Neural crest cell (in vitro differentiated cells): ENCODE data around the gene RNF144B. TPM values are rescaled to one million over a fixed set of nuclear protein-coding genes. Genes with fewer than 3 reads are reported as not detected.
A peak's percentile ranks its signal among the peaks of the same experiment; 100 is the strongest.

Experiments
- DNase-seq: peaks from one replicate; pipeline ENCODE4 v3.0.0; 2021; ENCODE audit warnings: low read depth, mixed read lengths, low spot score
- H3K27ac Mint-ChIP-seq: one replicate; pipeline ENCODE4 v1.8.0; 2021; ENCODE audit warnings: mild to moderate bottlenecking, mixed read lengths; ENCODE audit not compliant: unreplicated experiment
- H3K27me3 Mint-ChIP-seq: 2 replicates; pipeline ENCODE4 v1.8.0; 2021; ENCODE audit warnings: low read depth, mild to moderate bottlenecking, mixed read lengths
- H3K36me3 Mint-ChIP-seq: 2 replicates; pipeline ENCODE4 v1.8.0; 2021; ENCODE audit warnings: low read depth, mild to moderate bottlenecking, mixed read lengths
- H3K4me1 Mint-ChIP-seq: 2 replicates; pipeline ENCODE4 v1.8.0; 2021; ENCODE audit warnings: mixed read lengths
- H3K4me3 Mint-ChIP-seq: one replicate; pipeline ENCODE4 v1.8.0; 2021; ENCODE audit warnings: mild to moderate bottlenecking, mixed read lengths
- H3K9me3 Mint-ChIP-seq: 2 replicates; pipeline ENCODE4 v1.8.0; 2021; ENCODE audit warnings: mixed read lengths
- total RNA-seq: library from RNA; stranded (reverse); gene quantifications from 2 replicates; pipeline ENCODE4 v1.2.1, GENCODE V29; 2021
- TF ChIP-seq, protein P1 (sequence below): fragments of 200-600 bp; sonication (generic); conservative IDR thresholded peaks from 2 replicates; pipeline ENCODE4 v1.5.0; 2021; ENCODE audit warnings: antibody characterized with exemption, mild to moderate bottlenecking

Gene RNF144B
- total RNA-seq, 1 donor from 2014 or later: 0.23 TPM

DNA sequence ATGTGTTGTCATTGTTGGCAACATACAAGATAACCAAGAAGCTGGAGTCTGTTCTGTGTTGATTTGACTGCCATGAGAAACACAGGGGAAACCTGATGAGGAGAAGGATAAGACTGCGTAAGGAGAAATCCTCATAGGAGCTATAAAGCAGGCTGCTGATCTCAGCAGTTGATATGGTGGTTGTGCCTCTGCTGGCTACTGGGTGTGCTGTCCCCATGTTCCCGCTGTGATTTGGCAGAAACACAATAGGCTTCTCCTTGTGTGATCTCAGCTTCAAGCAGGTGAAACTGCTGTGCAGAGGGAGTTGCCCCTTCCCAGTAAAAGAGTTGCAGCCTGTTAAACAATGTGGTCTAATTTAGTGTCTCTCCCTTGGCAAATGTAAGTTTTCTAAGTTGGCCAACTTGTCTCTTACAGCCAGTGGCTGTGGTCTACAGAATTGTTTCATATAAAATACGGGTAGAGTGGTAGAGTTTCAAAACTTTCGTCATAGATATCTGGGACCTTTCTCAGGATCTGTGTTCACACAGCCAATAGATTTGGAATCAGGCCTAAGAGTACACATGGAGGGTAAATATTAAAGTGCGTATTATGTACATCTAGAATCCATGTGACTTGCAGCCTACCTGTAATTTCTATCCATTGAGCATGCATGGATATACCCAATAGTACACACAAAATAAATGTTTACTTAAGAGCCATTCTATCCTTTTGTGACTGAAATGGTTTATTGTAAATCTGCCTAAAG lies 78.4 kb downstream of the RNF144B start:
- DNase-seq: no peak
- Mint-ChIP-seq H3K36me3 (peaks cover 3% of the 10 kb centered on the region), H3K9me3 (peaks cover 4% of the 10 kb centered on the region), H3K4me3 (no peak overlapping the region), H3K4me1 (peaks cover 10% of the 10 kb centered on the region), H3K27me3 (no peaks in the 10 kb centered on the region), H3K27ac (no peak overlapping the region)
- TF ChIP-seq, protein P1, sequence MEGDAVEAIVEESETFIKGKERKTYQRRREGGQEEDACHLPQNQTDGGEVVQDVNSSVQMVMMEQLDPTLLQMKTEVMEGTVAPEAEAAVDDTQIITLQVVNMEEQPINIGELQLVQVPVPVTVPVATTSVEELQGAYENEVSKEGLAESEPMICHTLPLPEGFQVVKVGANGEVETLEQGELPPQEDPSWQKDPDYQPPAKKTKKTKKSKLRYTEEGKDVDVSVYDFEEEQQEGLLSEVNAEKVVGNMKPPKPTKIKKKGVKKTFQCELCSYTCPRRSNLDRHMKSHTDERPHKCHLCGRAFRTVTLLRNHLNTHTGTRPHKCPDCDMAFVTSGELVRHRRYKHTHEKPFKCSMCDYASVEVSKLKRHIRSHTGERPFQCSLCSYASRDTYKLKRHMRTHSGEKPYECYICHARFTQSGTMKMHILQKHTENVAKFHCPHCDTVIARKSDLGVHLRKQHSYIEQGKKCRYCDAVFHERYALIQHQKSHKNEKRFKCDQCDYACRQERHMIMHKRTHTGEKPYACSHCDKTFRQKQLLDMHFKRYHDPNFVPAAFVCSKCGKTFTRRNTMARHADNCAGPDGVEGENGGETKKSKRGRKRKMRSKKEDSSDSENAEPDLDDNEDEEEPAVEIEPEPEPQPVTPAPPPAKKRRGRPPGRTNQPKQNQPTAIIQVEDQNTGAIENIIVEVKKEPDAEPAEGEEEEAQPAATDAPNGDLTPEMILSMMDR: no peak

DNA sequence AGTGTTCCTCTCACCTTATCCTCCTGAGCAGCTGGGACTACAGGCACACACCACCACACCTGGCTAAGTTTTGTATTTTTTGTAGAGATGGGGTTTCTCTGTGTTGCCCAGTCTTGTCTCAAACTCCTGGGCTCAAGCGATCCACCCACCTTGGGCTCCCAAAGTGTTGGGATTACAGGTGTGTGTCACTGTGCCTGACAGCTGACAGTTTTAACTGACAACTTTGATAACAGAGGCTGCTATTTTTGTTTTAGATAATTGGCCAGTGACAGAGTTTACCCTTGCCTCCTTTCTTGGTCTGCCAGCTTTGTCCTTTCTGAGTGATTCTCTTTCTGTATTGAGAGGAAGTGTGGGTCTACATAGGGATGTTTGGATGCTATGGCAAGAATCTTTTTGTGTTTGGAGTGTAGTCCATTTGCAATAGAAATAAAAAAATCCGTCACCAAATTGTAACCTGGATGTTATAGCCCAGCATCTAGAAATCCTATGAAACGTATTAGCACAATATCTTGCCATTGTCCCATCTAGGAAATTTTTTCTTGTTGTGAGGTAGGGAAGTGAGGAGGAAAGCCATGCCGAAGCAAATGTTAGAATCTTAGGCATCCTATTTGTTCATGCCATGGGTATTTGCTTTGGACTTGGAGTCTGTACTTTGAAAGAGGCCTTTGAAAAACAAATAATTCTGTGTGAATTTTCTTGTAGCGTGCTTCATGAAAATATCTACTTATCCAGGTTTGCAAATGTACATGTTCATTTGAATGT lies 80.8 kb downstream of the RNF144B start:
- no peak overlapping the region for H3K4me3 Mint-ChIP-seq
- peaks cover 10% of the 10 kb centered on the region for H3K4me1 Mint-ChIP-seq
- H3K36me3 Mint-ChIP-seq: no peaks in the 10 kb centered on the region
- no peaks in the 10 kb centered on the region for H3K27me3 Mint-ChIP-seq
- peak overlapping the region; percentile 5 for H3K27ac Mint-ChIP-seq
- H3K9me3 Mint-ChIP-seq: no peaks in the 10 kb centered on the region
- TF ChIP-seq, protein P1: no peak
- no peak for DNase-seq

DNA sequence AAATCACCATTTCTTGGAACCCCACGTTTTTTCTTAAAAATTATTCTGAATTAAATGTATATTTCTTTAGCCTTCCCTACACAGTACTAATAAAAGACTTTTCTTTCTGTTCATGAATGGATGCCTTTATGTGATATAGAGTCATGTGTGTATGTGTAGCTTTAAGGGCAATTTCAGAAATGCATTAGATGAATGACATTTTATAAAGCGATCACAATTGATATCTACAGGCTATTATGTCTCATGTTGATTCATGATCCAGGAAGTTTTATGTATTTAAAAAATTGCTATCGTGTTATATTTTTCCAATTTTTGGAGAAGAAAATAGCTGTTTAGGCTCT lies 81.3 kb downstream of the RNF144B start:
- Mint-ChIP-seq H3K27me3 (no peaks in the 10 kb centered on the region), H3K4me1 (peaks cover 10% of the 10 kb centered on the region), H3K9me3 (no peaks in the 10 kb centered on the region), H3K27ac (peak overlapping the region; percentile 5), H3K4me3 (no peak overlapping the region), H3K36me3 (no peaks in the 10 kb centered on the region)
- no peak for DNase-seq
- TF ChIP-seq, protein P1: no peak

DNA sequence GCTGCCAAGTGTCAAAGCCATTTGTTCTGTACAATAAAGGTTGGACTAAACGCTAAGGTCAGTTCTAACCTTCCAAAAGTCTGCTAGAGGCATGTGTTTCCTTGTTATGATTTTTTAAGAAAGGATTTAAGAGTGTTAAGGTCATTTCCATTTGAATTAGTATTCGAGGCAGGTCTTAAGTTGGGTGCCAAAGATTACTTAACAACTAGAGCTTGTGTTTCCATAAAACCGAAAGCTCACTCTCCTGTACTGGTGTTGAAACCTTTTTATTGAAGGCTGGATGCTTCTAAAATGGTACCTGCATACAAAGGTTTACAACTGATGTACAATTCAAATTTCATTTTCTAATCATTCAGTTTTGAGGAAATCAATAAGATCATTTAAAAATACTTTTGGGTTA lies 82.4 kb downstream of the RNF144B start:
- H3K27me3 Mint-ChIP-seq: no peaks in the 10 kb centered on the region
- no peak overlapping the region for H3K4me3 Mint-ChIP-seq
- peaks cover 10% of the 10 kb centered on the region for H3K4me1 Mint-ChIP-seq
- no peaks in the 10 kb centered on the region for H3K36me3 Mint-ChIP-seq
- TF ChIP-seq, protein P1: no peak
- no peaks in the 10 kb centered on the region for H3K9me3 Mint-ChIP-seq
- H3K27ac Mint-ChIP-seq: no peak overlapping the region
- DNase-seq: no peak

DNA sequence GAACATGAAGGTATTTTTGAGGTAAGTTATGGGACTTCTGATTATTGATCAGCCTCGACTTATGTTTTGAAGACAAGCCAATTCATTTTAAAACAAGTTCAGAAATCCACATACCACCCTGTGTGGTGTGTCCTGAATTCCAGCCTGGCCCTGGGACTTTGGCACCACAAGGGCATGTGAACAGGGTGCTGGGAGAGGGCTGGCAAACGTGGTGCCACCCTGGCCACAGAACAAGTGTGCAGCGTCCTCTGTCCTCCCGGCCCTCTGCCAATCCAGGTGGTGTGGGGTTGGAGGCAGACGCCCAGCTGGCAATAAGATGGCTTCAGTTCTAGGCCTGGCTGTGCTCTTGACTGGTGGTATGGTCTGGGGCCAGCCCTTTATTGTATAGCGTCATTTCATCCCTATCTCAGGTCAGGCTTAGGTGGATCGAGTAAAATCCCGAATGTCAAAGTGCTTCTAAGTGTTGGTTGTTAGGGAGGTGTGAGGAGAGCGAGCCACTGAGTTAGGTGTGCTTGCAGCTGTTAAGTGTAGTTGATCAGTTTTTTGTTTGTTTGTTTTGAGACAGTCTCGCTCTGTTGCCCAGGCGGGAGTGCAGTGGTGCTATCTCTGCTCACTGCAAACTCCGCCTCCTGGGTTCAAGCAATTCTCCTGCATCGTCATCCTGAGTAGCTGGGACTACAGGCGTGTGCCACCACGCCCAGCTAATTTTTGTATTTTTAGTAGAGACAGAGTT lies 84.2 kb downstream of the RNF144B start:
- TF ChIP-seq, protein P1: no peak
- no peaks in the 10 kb centered on the region for H3K9me3 Mint-ChIP-seq
- peaks cover 10% of the 10 kb centered on the region for H3K4me1 Mint-ChIP-seq
- no peak overlapping the region for H3K4me3 Mint-ChIP-seq
- no peaks in the 10 kb centered on the region for H3K36me3 Mint-ChIP-seq
- H3K27me3 Mint-ChIP-seq: no peaks in the 10 kb centered on the region
- H3K27ac Mint-ChIP-seq: no peak overlapping the region
- no peak for DNase-seq
